PC-9 (cell line): ENCODE data around the gene RBM17. TPM values are rescaled to one million over a fixed set of nuclear protein-coding genes. Genes with fewer than 3 reads are reported as not detected.

ENCODE experiments used
- BruUV-seq: library from RNA; stranded (reverse); fragments of 400-500 nt; replicated peaks from 2 replicates; lab custom pipeline; 2021; lab: Mats Ljungman, UMichigan
- CTCF ChIA-PET: fragments of 300-600 bp; sonication (Branson Sonifier 250); formaldehyde crosslinking; loops from one replicate; lab custom pipeline; 2022; ENCODE audit warnings: antibody characterized with exemption; lab: Charles Lee
- POLR2A ChIA-PET: fragments of 300-600 bp; sonication (Branson Sonifier 250); formaldehyde crosslinking; loops from one replicate; lab custom pipeline; 2022; ENCODE audit warnings: antibody characterized with exemption; ENCODE audit not compliant: unreplicated experiment; lab: Charles Lee
- DNase-seq, 2 experiments: peaks; one replicate each; pipeline versions ENCODE4 v3.0.0 to v3.0.0-alpha.2; 2015 to 2022; ENCODE audit warnings: mixed read lengths in 1 of 2
- H2AFZ ChIP-seq: fragments of 200-600 bp; sonication (generic); 2 replicates; pipeline ENCODE4 v1.8.1; 2017; ENCODE audit warnings: antibody characterized with exemption
- H3F3A ChIP-seq: fragments of 200-600 bp; sonication (generic); 2 replicates; pipeline ENCODE4 v1.8.1; 2017; ENCODE audit warnings: antibody characterized with exemption, mild to moderate bottlenecking, low read depth; ENCODE audit not compliant: insufficient read depth
- H3K27ac ChIP-seq: fragments of 200-600 bp; sonication (generic); 2 replicates; pipeline ENCODE4 v1.6.1; 2016; ENCODE audit warnings: mixed run types
- H3K27me3 ChIP-seq: fragments of 200-600 bp; sonication (generic); 2 replicates; pipeline ENCODE4 v1.6.1; 2016; ENCODE audit warnings: low read depth, mixed run types; ENCODE audit not compliant: insufficient read depth
- H3K36me3 ChIP-seq: fragments of 200-600 bp; sonication (generic); 2 replicates; pipeline ENCODE4 v1.6.1; 2016; ENCODE audit warnings: low read depth, mixed run types
- H3K4me1 ChIP-seq: fragments of 200-600 bp; sonication (generic); replicated peaks from 2 replicates; pipeline ENCODE4 v1.6.1; 2016; ENCODE audit warnings: mixed run types; ENCODE audit not compliant: insufficient read depth
- H3K4me2 ChIP-seq: fragments of 200-600 bp; sonication (generic); 2 replicates; pipeline ENCODE4 v1.6.1; 2017; ENCODE audit warnings: mixed run types
- H3K4me3 ChIP-seq: fragments of 200-600 bp; sonication (generic); 2 replicates; pipeline ENCODE4 v1.6.1; 2016; ENCODE audit warnings: mixed run types
- H3K79me2 ChIP-seq: fragments of 200-600 bp; sonication (generic); 2 replicates; pipeline ENCODE4 v1.6.1; 2017; ENCODE audit warnings: low read depth, mixed run types
- H3K9me2 ChIP-seq: fragments of 200-600 bp; sonication (generic); 2 replicates; pipeline ENCODE4 v1.8.1; 2017; ENCODE audit warnings: mild to moderate bottlenecking; ENCODE audit not compliant: insufficient read depth
- H3K9me3 ChIP-seq: fragments of 200-600 bp; sonication (generic); 2 replicates; pipeline ENCODE4 v1.8.1; 2016; ENCODE audit warnings: low read depth; ENCODE audit not compliant: insufficient read depth
- H4K20me1 ChIP-seq: fragments of 200-600 bp; sonication (generic); 2 replicates; pipeline ENCODE4 v1.8.1; 2017; ENCODE audit not compliant: insufficient read depth
- CTCF ChIP-seq: fragments of 200-600 bp; sonication (generic); conservative IDR thresholded peaks from 2 replicates; pipeline ENCODE4 v1.6.1; 2017; ENCODE audit warnings: mixed run types, antibody characterized with exemption, mild to moderate bottlenecking, moderate library complexity
- EZH2 ChIP-seq: fragments of 200-600 bp; sonication (generic); IDR thresholded peaks from 2 replicates; pipeline ENCODE4 v1.8.0; 2017; ENCODE audit warnings: antibody characterized with exemption, low read depth
- intact Hi-C: fragments of 100-400 bp; cut with micrococcal nuclease; formaldehyde crosslinking; loops from one replicate; pipeline ENCODE4 v1.10.0; 2022; ENCODE audit not compliant: unreplicated experiment
- total RNA-seq: library from RNA; stranded (reverse); gene quantifications from 2 replicates; pipeline ENCODE4 v1.2.3, GENCODE V29; 2021

RBM17 gene
- total RNA-seq, 1 experiment from 2014 or later = 131 TPM

DNA sequence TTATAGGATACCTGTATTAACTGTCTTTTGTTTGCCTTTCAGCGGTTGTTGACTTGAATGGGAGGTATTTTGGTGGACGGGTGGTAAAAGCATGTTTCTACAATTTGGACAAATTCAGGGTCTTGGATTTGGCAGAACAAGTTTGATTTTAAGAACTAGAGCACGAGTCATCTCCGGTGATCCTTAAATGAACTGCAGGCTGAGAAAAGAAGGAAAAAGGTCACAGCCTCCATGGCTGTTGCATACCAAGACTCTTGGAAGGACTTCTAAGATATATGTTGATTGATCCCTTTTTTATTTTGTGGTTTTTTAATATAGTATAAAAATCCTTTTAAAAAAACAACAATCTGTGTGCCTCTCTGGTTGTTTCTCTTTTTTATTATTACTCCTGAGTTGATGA is 26.6 kb downstream of the RBM17 start:
- no peaks in the 10 kb centered on the region for H3K9me3 ChIP-seq
- H3K79me2 ChIP-seq = no peaks in the 10 kb centered on the region
- H3K27me3 ChIP-seq = no peaks in the 10 kb centered on the region
- H3F3A ChIP-seq = 0 out of 2 replicates have a peak, but pooled peaks cover 17% of the 10 kb centered on the region
- TF ChIP-seq EZH2 (no peak), CTCF (no peak)
- intact Hi-C loops = no loop called here
- H3K4me1 ChIP-seq = no peaks in the 10 kb centered on the region
- POLR2A ChIA-PET = no interaction called here
- CTCF ChIA-PET = no interaction called here
- BruUV-seq = no TSS peak
- no peak overlapping the region for H3K4me3 ChIP-seq
- DNase-seq = no peak
- H4K20me1 ChIP-seq = no peaks in the 10 kb centered on the region
- no peaks in the 10 kb centered on the region; the same call in 1 of the 2 replicates for H3K9me2 ChIP-seq
- peaks cover 12% of the 10 kb centered on the region; the same call in 1 of the 2 replicates for H3K36me3 ChIP-seq
- no peak overlapping the region for H3K4me2 ChIP-seq
- H2AFZ ChIP-seq = no peak overlapping the region
- H3K27ac ChIP-seq = no peak overlapping the region

- CTCF ChIA-PET = no interaction called here
- peaks cover 12% of the 10 kb centered on the region; the same call in 1 of the 2 replicates for H3K36me3 ChIP-seq
These were observed 27.1 kb downstream of the RBM17 start for GRCh38 chr10:6115824-6116350.

GRCh38 chr10:6116806-6117205 is 28.0 kb downstream of the RBM17 start:
- Histone ChIP-seq H3K9me2 (no peaks in the 10 kb centered on the region; the same call in 1 of the 2 replicates), H3K36me3 (peaks cover 12% of the 10 kb centered on the region; the same call in 1 of the 2 replicates), H3K27ac (no peak overlapping the region), H3K4me3 (no peak overlapping the region), H3K79me2 (no peaks in the 10 kb centered on the region), H2AFZ (no peak overlapping the region), H3K4me1 (no peaks in the 10 kb centered on the region), H3K9me3 (no peaks in the 10 kb centered on the region), H3F3A (0 out of 2 replicates have a peak, but pooled peaks cover 14% of the 10 kb centered on the region), H4K20me1 (no peaks in the 10 kb centered on the region), H3K4me2 (no peak overlapping the region), H3K27me3 (no peaks in the 10 kb centered on the region)
- POLR2A ChIA-PET = no interaction called here
- DNase-seq = no peak
- no TSS peak for BruUV-seq
- TF ChIP-seq CTCF (no peak), EZH2 (no peak)
- CTCF ChIA-PET = no interaction called here
- intact Hi-C loops = no loop called here

More at GRCh38 chr10:6115824-6116350, 27.1 kb downstream of the RBM17 start:
- Histone ChIP-seq H3K4me2 (no peak overlapping the region), H3K27me3 (no peaks in the 10 kb centered on the region), H3F3A (0 out of 2 replicates have a peak, but pooled peaks cover 14% of the 10 kb centered on the region), H3K9me2 (no peaks in the 10 kb centered on the region; the same call in 1 of the 2 replicates), H2AFZ (no peak overlapping the region), H3K27ac (no peak overlapping the region), H3K4me1 (no peaks in the 10 kb centered on the region), H4K20me1 (no peaks in the 10 kb centered on the region), H3K79me2 (no peaks in the 10 kb centered on the region), H3K4me3 (no peak overlapping the region), H3K9me3 (no peaks in the 10 kb centered on the region)
- BruUV-seq = no TSS peak
- no peak for DNase-seq
- no peak for TF ChIP-seq EZH2
- TF ChIP-seq CTCF = no peak
- POLR2A ChIA-PET = no interaction called here
- intact Hi-C loops = no loop called here
